Astrocyte of the hippocampus (primary cell): ENCODE results near the gene EFNA2.

Experiments
- DNase-seq: peaks from one replicate; pipeline ENCODE4 v3.0.0; 2011; ENCODE audit warnings: low read depth, low spot score

Gene EFNA2

GRCh38 chr19:1284293-1284978 is 1.2 kb upstream of the EFNA2 start:
- DNase-seq, result no peak

- DNase-seq, result no peak
Measured at GRCh38 chr19:1284979-1285736, 515 bp upstream of the EFNA2 start.

GRCh38 chr19:1286487-1287353 is 1.0 kb downstream of the EFNA2 start:
- DNase-seq, result no peak

- no peak for DNase-seq
Measured at GRCh38 chr19:1287354-1288225, 1.9 kb downstream of the EFNA2 start.

- DNase-seq, result no peak
Measured at GRCh38 chr19:1288226-1288612, 2.5 kb downstream of the EFNA2 start.

GRCh38 chr19:1288833-1289685 is 3.4 kb downstream of the EFNA2 start:
- no peak for DNase-seq

- no peak for DNase-seq
Measured at GRCh38 chr19:1289686-1290025, 4.0 kb downstream of the EFNA2 start.

- DNase-seq, result no peak
Measured at GRCh38 chr19:1290196-1290702, 4.6 kb downstream of the EFNA2 start.

GRCh38 chr19:1290703-1291651 is 5.3 kb downstream of the EFNA2 start:
- no peak for DNase-seq

GRCh38 chr19:1291761-1292418 is 6.2 kb downstream of the EFNA2 start:
- DNase-seq, result no peak

- DNase-seq, result no peak
Measured at GRCh38 chr19:1292419-1293151, 6.9 kb downstream of the EFNA2 start.

- no peak for DNase-seq
Measured at GRCh38 chr19:1293782-1294604, 8.3 kb downstream of the EFNA2 start.

- no peak for DNase-seq
Measured at GRCh38 chr19:1294688-1295087, 9.0 kb downstream of the EFNA2 start.

GRCh38 chr19:1295169-1296012 is 9.7 kb downstream of the EFNA2 start:
- no peak for DNase-seq

GRCh38 chr19:1296078-1296477 is 10.4 kb downstream of the EFNA2 start:
- no peak for DNase-seq
